AG09309 (cell line): ENCODE data around the gene GALNS.
"Not testable (repeated sequence)": the region's sequence is repeated elsewhere in the genome, so short reads cannot be mapped to it uniquely, and the experiment has no call there.

ENCODE experiments used
- DNase-seq: peaks from one replicate; pipeline ENCODE4 v3.0.0-alpha.2; 2010; ENCODE audit warnings: low read depth
- H3K4me3 ChIP-seq: 2 replicates; pipeline ENCODE4 v1.5.1; 2011; ENCODE audit warnings: mild to moderate bottlenecking, low read depth, low read length, moderate library complexity; ENCODE audit not compliant: control insufficient read depth
- CTCF ChIP-seq: IDR thresholded peaks from 2 replicates; pipeline ENCODE4 v1.5.1; 2011; ENCODE audit warnings: mild to moderate bottlenecking, low read depth, low read length, inconsistent platforms; ENCODE audit not compliant: insufficient read depth, control insufficient read depth; ENCODE audit errors: missing control alignments

GALNS gene

GRCh38 chr16:88824256-88825077 is 32.3 kb downstream of the GALNS start:
- H3K4me3 ChIP-seq: no peak overlapping the region
- DNase-seq: no peak
- no peak for TF ChIP-seq CTCF

- not testable (repeated sequence) for DNase-seq, H3K4me3 ChIP-seq
Measured at GRCh38 chr16:88823646-88824045, 33.1 kb downstream of the GALNS start.

GRCh38 chr16:88822281-88823040 is 34.3 kb downstream of the GALNS start:
- DNase-seq: no peak

GRCh38 chr16:88821168-88821850 is 35.4 kb downstream of the GALNS start:
- no peak overlapping the region for H3K4me3 ChIP-seq
- no peak for TF ChIP-seq CTCF
- no peak for DNase-seq

More at GRCh38 chr16:88822281-88823040, 34.3 kb downstream of the GALNS start:
- no peak overlapping the region for H3K4me3 ChIP-seq
- TF ChIP-seq CTCF: no peak

- H3K4me3 ChIP-seq: no peak overlapping the region
- DNase-seq: no peak
- TF ChIP-seq CTCF: no peak
Measured at GRCh38 chr16:88820385-88821025, 36.2 kb downstream of the GALNS start.

- TF ChIP-seq CTCF: no peak
- no peak overlapping the region for H3K4me3 ChIP-seq
- no peak for DNase-seq
Measured at GRCh38 chr16:88819126-88819525, 37.6 kb downstream of the GALNS start.
